ENCODE results near the gene RAB11FIP2. TPM values are rescaled to one million over a fixed set of nuclear protein-coding genes. Genes with fewer than 3 reads are reported as not detected.

RAB11FIP2 gene
- total and polyA plus RNA-seq, 10 donors, result 3.3 to 38.5 (median 22.6) TPM

DNA sequence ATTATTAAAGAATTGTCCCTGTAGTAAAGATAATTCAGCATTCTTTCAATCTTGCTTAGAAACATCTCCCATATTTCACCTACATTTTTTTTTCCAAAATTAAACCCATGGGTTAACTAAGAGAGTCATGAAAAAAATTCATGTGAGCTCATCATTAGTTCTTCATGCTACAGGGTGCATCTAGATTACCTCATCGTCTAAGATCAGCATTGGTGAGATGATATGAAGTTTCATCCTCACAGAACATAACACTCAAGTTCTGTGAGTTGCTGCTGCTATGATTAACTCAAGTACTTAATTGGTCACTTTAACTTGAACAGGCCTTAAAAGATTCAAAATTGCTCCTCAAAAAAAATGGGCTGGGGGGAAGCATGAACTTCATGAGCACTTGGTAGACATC is 50.0 kb downstream of the RAB11FIP2 start:
- no peak overlapping the region for H3K4me3 ChIP-seq
- H3K27me3 ChIP-seq (replicated peaks in 1 of 7), result no peaks in the 10 kb centered on the region
- intact Hi-C loops (cut with DNase I; ENCODE audit: low total_unique reads), result no loop called here
- no peak overlapping the region for H3K27ac ChIP-seq
- TF ChIP-seq, protein P1, sequence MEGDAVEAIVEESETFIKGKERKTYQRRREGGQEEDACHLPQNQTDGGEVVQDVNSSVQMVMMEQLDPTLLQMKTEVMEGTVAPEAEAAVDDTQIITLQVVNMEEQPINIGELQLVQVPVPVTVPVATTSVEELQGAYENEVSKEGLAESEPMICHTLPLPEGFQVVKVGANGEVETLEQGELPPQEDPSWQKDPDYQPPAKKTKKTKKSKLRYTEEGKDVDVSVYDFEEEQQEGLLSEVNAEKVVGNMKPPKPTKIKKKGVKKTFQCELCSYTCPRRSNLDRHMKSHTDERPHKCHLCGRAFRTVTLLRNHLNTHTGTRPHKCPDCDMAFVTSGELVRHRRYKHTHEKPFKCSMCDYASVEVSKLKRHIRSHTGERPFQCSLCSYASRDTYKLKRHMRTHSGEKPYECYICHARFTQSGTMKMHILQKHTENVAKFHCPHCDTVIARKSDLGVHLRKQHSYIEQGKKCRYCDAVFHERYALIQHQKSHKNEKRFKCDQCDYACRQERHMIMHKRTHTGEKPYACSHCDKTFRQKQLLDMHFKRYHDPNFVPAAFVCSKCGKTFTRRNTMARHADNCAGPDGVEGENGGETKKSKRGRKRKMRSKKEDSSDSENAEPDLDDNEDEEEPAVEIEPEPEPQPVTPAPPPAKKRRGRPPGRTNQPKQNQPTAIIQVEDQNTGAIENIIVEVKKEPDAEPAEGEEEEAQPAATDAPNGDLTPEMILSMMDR (IDR thresholded peaks at IDR 0.05 in 8 of 11, conservative IDR thresholded peaks at IDR 0.05 in 3 of 11), result no peak
- TF ChIP-seq POLR2AphosphoS5 (IDR thresholded peaks at IDR 0.05), result no peak
- TF ChIP-seq POLR2A (IDR thresholded peaks at IDR 0.05), result no peak
- H3K36me3 ChIP-seq, result peaks cover 0 to 62% (median 0%) of the 10 kb centered on the region in 6 donors
- no peak for DNase-seq
- H3K4me1 ChIP-seq, result no peaks in the 10 kb centered on the region
- WGBS, 5 donors, result 92 to 99% (median 95%) methylated on average over 1 of the region's 1 CpG
- no peaks in the 10 kb centered on the region for H3K9me3 ChIP-seq

DNA sequence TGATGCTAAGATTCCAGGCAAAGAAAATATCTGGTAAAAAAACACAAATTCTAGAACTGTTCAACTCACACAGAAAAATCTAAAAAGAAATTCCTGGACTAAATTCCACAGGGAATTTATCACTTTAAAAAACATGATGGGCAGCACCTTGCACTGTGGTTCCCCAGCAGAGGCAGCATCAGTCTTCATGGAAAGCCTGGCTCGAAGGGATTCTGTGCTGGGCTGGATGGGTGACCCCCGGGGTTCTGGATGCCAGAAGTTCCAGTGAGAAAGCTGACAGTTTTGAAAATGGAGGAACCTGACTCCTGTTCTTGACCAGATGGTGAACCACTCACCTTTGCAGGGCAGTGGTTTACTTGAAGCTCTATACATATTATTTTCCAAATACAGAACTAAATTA is 52.0 kb downstream of the RAB11FIP2 start:
- Histone ChIP-seq H3K27ac (no peak overlapping the region), H3K27me3 (replicated peaks in 1 of 7) (no peaks in the 10 kb centered on the region), H3K9me3 (no peaks in the 10 kb centered on the region), H3K4me1 (no peaks in the 10 kb centered on the region), H3K4me3 (no peak overlapping the region), H3K36me3 (peaks cover 0 to 47% (median 0%) of the 10 kb centered on the region in 6 donors)
- 89 to 98% (median 95%) methylated on average over 2 of the region's 2 CpGs for WGBS, 5 donors
- DNase-seq, result no peak
- TF ChIP-seq, protein P1 (IDR thresholded peaks at IDR 0.05 in 8 of 11, conservative IDR thresholded peaks at IDR 0.05 in 3 of 11), result no peak
- TF ChIP-seq POLR2AphosphoS5 (IDR thresholded peaks at IDR 0.05) (no peak), POLR2A (IDR thresholded peaks at IDR 0.05) (no peak)
- intact Hi-C loops (cut with DNase I; ENCODE audit: low total_unique reads), result no loop called here

DNA sequence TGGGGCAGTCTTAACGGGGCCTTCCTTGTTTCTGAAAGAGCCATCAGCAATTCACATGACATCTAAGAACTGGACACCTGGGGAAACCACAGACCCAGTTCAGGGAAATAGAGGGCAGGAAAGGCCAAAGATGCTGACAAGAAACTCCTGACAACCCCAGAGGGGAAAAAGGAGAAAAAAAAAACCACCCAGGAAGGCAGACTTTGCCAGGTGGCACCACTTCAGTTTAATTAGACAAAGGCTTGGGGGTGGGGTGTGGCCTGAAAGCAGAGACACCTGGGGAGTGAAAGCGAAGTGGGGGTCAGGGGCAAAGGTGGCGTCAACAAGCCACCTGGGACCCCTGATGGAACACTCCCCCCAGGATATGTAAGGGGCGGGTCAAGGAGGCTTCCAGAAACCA is 53.6 kb downstream of the RAB11FIP2 start:
- H3K4me1 ChIP-seq, result no peaks in the 10 kb centered on the region
- no peak for DNase-seq
- intact Hi-C loops (cut with DNase I; ENCODE audit: low total_unique reads), result no loop called here
- WGBS, 5 donors, result 89 to 92% (median 91%) methylated on average over 4 of the region's 4 CpGs
- no peak for TF ChIP-seq POLR2AphosphoS5 (IDR thresholded peaks at IDR 0.05)
- TF ChIP-seq POLR2A (IDR thresholded peaks at IDR 0.05), result no peak
- TF ChIP-seq, protein P1 (IDR thresholded peaks at IDR 0.05 in 8 of 11, conservative IDR thresholded peaks at IDR 0.05 in 3 of 11), result no peak
- H3K9me3 ChIP-seq, result peaks cover 0 to 2% (median 0%) of the 10 kb centered on the region in 8 donors
- no peak overlapping the region for H3K27ac ChIP-seq
- H3K27me3 ChIP-seq (replicated peaks in 1 of 7), result no peaks in the 10 kb centered on the region
- no peak overlapping the region for H3K4me3 ChIP-seq
- peaks cover 0 to 31% (median 0%) of the 10 kb centered on the region in 6 donors for H3K36me3 ChIP-seq

DNA sequence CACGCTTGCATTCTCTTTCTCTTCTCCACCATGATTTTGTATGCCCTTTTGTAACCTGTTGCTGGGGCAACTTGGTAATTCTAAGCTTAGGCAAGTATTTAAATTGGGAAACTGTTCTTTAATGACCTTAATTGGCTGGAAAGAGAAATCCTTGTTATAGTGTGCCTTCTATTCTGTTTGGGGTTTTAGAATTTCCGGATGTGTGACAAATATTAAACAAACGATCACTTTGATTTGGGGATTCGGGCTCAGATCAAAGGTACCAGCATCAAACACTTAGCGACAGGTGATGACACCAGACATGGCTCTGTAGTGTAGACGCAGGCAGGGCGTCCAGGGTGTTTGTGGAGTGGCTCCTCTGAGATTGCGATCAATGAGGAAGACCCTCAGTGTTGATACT is 55.0 kb downstream of the RAB11FIP2 start:
- Histone ChIP-seq H3K9me3 (peaks cover 0 to 17% (median 10%) of the 10 kb centered on the region in 8 donors), H3K4me3 (no peak overlapping the region), H3K27me3 (replicated peaks in 1 of 7) (no peaks in the 10 kb centered on the region), H3K27ac (no peak overlapping the region), H3K4me1 (no peaks in the 10 kb centered on the region), H3K36me3 (peaks cover 0 to 23% (median 0%) of the 10 kb centered on the region in 6 donors)
- 95 to 97% (median 96%) methylated on average over 8 of the region's 8 CpGs for WGBS, 5 donors
- TF ChIP-seq POLR2A (IDR thresholded peaks at IDR 0.05) (no peak), POLR2AphosphoS5 (IDR thresholded peaks at IDR 0.05) (no peak)
- TF ChIP-seq, protein P1 (IDR thresholded peaks at IDR 0.05 in 8 of 11, conservative IDR thresholded peaks at IDR 0.05 in 3 of 11), result no peak
- intact Hi-C loops (cut with DNase I; ENCODE audit: low total_unique reads), result no loop called here
- no peak for DNase-seq

Data from spleen (tissue), 11 donors.